GM21360 (cell line): Measurements from ENCODE around the gene ARHGEF12.

Experiments used
- ATAC-seq: cut with Tn5 transposase; IDR thresholded peaks from one replicate; pipeline ENCODE4 v1.9.1; 2021; ENCODE audit warnings: mild to moderate bottlenecking, moderate library complexity; ENCODE audit not compliant: unreplicated experiment

Gene ARHGEF12

DNA sequence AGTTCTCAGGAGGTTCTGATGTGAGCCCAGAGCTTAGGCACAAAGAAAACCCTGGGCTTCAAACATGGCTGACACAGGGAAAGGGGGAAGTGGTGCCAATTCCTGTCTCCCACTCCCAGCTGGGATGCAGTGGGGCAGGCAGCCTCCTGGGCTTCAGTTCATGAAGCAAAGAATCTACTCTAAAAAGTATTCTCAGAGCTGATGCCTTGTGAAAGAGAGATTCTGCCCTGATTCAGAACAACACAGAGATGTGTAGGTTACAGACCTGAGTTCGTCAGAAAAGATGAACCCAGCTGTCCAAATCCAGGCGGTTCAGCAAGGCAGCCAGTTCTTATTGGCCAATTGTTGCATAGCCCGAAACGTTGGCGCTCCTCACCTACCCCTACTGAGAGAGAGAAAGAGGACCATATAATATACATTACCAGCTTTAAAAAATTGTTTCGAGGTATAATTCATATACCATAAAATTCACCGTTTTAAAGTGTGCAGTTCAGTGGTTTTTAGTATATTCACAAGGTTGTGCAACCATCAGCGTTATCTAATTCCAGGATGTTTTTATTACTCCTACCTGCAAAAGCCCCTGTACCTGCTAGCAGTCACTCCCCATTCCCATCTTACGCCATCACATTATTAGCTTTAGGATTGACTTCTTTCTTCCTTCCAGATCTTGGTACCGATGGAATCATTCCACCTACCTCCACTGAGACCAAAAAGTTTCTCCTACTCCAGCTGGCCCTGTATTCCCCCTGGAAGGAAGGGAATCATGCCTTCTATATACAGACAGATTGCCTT, 18.3 kb upstream of the ARHGEF12 start:
- no peak for ATAC-seq

DNA sequence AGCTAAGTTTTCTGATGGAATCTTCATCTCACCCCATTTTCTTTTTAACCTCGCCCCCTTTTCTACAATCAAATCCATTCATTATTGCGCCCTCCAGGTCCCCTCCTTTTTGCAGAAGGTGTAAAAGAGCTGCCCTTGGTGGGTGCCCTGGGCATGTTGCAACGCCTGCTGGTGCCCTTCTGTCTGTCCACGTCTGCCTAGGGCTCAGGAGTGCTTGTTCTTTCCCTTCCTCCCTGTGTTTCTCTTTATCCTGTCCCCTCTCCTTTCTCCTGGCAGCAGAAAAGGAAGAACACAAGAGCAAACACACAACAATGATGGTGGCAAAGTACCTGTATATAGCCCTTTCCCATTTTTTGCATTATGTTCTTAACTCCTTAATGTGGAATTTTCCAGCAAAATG, 17.3 kb upstream of the ARHGEF12 start:
- ATAC-seq: no peak

DNA sequence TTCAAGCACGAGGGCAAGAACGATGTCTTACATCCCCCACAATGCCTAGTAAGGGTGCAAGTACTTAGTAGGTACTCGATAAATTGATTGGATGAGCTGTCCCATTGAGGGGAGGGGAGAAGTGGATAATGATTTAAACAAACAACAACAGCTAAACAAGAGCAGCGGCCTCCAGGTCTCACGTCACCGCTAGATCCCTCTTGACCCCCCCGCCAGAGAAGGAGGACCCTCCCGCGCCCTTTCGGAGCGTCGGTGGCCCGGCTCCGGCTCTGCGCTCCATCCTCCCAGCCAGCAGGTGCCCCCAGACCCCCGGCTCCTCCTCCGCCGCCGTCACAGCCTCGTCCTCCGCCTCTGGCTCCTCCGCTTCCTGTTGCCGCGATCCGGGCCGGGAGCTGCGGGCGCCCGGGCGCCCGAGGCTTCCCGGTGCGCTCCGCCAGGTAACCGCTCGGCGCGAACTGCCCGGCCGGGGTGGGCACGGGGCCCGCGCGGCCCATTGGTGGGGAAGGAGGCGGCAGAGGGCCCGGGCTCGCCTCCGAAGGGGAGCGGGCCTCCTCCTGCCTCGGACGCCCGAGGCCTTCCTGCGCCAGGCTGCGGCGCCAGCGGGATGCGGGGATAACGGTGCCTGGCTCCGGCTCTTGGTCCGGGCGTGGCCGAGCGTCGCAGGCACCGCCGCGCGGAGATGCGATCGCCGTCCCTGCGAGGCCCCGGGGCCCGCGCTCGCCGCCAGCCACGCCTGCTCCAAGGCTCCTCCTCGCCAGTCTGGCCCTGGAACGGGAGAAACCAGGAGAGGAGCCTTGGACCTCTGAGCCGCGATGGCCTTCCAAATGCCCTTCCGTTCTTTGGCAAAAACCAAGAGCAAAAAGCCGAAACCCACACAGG, 11.0 kb upstream of the ARHGEF12 start, which contains the start of gene TLCD5:
Gene TLCD5 (plus strand): TSS at position 368 of the 879 bp plus-strand sequence. CDS start 2,143 bp downstream, outside the sequence.
- ATAC-seq: peak; percentile 73

DNA sequence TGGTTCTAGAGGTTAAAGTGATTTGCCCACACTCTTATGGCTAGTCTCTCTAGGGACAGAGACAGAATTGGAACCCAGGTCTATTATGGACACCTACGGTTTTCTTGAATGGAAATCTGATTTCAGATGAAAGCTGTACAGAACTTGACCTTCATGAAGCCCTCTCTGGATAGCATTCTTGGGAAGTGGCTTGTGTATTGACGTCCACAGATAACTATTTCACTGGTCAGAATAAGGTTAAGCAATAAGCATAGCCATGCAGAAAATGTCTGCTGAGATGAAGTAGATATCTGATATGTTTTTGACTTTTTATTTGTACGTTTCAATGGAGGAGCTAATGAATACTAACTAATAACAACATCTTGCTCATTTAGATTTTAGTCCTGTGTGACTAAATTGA, 10.0 kb upstream of the ARHGEF12 start:
- ATAC-seq: no peak

DNA sequence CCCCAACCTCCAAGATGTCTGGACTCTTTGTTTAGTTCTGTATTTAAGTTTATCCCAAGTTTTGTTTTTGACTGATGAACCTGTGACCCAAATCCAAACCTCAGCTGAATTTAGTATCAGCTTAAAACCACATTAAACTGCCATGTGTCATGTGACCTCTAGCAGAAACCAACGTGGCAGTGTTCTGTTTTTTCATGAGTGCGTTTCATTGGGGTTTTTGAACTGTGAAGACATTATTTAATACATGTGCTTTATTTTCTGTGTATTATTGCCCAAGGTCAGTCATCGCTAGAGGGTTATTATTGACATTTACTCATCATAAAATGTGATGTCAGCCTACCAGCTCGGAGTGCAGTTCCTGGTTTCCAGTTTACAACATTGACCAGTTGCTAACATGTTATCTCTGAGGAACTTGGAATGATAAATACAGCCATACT, 9.3 kb upstream of the ARHGEF12 start:
- no peak for ATAC-seq

DNA sequence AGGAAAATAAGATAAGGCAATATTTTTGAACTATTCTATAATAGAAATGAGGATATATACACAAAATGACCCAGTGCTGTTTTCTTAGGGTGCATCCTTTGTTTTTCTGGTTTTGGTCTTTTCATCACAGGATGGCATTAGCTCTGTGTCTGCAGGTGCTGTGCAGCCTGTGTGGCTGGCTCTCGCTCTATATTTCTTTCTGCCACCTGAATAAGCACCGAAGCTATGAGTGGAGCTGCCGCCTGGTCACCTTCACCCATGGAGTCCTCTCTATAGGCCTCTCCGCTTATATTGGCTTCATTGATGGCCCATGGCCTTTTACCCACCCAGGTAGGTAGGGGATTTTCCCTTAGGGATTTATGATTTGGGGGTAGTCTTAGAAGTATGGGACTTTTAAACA, 8.9 kb upstream of the ARHGEF12 start:
- ATAC-seq: no peak

DNA sequence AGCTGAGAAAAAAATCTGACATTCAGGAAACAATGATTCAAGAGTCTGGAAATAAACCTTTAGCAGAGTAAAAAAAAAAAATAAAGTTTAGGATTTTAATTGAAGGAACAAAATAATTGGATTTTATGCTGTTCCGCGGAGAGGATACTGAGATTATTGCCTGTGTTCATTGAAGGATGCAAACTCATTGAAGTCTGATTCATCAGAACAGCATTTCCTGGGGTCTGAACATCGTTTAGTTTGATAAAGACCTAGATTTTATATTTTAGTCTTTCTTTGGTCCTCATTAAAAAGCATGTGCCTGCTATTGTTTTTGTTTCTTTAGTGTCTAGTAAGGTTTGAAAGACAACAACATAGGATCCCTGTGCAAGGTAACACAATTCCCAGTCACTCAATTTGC, 6.7 kb upstream of the ARHGEF12 start:
- ATAC-seq: no peak

DNA sequence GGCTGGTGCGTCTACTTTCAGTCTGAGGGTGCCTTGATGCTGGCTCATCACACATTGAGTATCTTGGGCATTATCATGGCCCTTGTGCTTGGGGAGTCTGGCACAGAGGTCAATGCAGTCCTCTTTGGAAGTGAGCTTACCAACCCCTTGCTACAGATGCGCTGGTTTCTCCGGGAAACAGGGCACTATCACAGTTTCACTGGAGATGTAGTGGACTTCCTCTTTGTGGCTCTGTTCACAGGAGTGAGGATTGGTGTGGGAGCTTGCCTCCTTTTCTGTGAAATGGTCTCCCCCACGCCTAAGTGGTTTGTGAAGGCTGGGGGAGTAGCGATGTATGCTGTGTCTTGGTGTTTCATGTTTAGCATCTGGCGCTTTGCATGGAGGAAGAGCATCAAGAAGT, 6.2 kb upstream of the ARHGEF12 start:
- no peak for ATAC-seq

DNA sequence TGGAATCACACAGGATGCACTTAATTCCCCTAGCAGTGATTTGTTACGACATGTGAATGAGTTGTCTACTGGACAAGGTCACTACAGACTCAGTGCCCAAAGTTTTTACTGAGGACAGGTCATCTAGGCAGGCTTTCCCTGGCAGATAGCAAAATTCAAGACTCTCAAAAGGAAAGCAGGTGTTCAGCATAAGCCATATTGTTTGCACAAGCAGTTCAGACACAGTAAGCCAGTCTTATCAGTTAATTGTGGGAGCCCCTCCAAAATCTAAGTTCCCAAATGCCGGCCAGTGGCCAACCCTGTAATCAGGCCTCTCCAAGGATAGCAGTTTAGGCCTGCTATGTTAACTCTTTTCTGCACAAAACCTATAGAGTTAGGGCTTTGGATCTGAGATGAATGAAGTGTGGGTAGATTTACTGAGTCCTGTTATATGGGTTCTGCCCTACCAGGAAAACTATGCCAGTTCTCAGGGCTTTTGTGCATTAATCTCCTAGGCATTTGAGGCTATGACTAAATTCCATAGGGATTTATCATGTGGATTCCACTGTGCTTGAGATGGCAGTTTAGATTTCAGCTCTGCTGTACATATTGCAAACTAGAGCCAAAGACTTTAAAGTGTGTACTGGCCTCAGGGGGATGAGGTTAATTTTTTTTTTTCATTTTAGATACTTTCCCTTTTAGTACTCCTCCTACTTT, 4.8 kb upstream of the ARHGEF12 start:
- no peak for ATAC-seq

DNA sequence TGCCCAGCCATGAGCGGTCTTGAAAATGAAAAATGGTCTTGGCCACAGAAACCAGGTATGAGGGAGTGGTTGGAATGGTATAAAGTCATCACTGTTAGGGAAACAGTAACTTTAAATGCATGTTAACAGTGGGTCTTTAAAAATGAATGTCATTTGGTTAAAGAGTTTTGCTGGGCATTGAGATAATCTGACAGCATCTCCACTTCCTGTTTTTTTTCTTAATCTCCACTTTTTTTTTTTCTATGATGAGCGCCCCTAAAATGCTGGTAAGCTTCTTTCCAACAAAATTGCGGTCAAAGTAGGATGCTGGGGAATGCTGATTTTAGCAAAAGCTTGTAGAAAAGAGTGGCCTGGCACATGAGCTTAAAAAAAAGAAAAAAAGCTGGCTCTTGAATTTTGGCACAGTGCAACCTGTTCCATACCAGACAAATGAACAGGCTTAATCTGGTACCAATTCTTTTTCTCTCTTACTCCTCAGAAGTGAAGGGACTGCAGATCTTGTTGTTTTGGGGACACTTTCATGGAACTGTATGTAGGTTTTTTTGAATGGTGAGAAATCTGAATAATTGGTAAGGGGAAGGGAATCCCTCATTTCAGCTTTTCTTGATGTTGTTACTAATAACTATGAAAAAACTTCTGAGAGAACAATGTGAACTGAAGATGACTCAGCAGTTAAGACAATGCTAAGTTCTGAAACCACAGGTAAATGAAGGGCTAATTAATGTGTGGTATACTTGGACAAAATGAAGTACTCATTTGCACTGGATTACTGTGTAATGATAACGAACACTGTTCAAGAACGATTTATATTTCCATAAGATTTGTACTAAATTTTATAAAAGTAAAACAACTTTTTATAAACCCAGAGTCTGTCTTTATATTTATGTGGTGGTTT, 3.1 kb upstream of the ARHGEF12 start:
- no peak for ATAC-seq

DNA sequence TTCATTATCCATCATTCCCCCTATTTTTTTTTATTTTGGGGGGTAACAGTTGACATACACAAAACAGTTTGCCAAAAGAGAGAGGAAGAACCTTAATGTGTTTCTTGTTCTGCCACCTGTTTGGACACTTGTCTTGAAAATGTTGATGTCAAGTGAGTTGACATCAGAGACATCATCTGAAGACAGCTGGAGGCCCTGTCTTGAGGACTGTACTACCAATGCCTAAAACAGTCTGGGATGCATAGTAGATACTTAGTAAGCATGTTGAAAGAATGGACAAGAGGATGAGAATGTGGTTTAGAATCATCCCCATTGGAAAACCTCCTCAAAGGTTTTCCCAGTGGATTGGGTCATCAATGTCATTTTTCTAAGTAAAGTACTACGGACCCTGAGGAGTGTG, 2.4 kb upstream of the ARHGEF12 start:
- ATAC-seq: no peak

DNA sequence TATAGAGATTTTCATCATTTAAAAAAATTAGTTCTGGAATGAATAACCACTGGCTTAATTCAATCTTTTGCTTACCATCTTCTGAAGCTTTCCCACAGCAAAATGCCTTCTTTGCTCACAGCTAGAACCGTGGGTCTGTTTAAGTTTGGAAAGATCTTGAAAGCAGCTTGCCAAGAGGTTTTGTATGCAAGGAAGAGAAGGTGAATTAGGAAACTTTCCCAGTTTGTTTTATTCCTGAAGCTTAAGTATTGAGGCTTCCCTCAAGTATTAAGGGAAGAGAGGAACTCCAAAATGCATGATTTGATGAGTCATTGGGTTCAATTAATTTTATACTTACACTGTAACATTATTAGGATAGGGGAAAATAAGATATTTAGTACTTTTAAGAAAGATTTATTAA, 1.9 kb upstream of the ARHGEF12 start:
- no peak for ATAC-seq

DNA sequence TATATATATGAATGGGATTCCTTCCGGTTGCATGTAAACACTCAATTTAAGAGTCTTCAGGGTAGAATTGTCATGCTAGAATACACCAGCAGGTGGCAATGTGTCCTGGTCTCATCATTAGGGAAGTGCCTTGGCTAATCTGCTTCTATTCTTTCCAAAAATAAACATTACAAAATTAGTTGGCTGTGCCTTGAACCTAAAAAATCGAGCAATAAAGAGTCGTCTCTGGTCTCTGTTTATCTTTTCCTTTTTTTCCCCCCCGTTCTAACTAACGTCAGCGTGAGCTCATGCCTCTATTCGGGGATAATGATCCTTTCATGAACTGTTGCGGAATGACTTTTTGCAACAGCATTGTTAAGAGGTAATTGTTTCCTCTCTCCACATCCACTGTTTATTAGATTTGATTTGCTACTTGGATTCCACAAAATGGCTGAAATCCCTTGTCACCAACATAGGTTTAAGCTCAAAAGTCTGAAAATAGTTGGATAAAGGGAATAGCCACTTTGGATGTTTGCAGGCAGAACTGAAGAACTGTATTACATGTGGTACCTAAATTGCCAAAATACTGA, 1.2 kb upstream of the ARHGEF12 start:
- ATAC-seq: no peak

DNA sequence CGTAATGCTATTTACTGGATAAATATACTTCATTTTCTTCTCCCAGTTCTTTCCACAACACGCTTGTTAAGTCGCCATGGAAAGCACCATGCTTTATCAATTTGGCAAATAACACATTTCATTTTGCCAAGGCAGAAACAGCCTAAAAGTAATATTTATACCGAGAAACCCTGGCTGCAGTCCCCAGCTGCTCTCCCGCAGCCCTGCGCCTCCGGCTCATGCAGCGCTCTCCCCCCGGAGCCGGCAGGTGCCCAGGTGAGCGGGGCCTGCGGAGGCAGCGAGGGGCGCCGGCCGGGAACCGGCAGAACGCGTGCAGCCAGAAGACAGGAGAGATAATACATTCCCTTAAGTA, 681 bp upstream of the ARHGEF12 start:
- peak; percentile 15 for ATAC-seq

DNA sequence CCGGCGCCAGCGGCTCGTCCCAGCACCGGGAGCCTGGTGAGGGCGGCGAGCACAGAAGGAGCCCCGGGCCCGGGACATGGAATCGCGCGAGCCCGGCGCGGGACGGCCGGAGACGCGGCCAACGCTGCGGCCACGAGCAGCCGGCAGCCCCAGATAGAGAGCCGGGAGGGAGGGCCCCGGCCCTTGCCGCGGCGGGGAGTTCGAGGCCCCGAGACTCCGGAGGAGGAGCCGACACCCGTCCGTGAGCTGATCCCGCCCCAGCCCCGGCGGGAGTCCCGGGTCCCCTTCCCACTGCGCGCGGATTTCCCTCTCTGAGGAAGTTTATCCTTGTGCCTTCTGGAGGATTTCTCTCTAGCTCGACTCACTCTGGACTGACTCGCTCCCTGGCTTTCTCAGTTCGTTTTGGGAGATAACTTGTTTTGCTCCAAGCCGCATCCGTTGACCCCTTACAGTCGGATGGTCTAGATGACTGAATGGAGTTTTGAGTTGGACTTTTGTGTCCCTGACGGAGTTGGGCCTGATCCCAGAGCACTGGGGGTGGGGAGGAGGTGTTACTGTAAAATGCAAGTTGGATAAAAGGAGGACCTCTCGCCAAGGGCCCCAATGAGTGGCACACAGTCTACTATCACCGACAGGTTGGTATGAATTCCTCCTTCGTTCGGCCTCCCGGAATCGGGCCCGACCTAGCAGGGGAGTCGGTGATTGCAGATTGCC, 585 bp downstream of the ARHGEF12 start:
- ATAC-seq: peak; percentile 29

DNA sequence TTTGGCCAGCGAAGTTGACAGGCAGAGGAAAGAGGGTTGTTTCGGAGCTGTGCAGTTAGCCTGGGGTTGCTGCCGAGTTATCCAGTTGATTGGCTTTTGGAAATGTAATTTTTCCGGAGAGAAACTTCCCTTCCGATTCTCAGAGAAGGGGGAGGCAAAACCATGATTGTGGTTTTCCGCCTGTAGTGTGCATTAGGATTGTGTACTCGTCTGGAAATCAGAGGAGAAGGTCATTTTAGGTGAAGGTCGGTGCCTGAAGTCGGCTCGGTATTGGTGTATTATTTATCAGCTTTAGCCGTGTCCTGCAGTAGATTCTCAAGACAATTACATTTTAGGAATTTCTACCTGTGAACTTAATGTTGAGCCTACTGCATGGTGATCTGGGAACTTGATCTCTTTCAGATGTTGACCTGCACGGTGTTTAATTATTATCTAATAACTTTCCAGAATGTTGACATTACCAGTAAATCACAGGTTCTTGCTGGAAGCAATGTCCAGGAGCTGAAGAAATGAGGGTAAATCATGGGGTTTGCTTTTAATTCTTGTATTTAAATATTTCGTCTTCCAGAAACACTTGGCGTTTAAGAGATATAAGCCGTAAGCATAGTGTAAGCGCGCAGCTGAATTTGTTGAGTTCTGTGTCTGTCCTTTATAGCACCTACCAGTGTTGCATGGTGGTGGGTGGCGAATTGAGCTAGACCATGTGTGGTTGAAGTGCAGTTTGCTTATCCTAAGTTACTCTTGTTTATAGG, 1.3 kb downstream of the ARHGEF12 start:
- no peak for ATAC-seq

DNA sequence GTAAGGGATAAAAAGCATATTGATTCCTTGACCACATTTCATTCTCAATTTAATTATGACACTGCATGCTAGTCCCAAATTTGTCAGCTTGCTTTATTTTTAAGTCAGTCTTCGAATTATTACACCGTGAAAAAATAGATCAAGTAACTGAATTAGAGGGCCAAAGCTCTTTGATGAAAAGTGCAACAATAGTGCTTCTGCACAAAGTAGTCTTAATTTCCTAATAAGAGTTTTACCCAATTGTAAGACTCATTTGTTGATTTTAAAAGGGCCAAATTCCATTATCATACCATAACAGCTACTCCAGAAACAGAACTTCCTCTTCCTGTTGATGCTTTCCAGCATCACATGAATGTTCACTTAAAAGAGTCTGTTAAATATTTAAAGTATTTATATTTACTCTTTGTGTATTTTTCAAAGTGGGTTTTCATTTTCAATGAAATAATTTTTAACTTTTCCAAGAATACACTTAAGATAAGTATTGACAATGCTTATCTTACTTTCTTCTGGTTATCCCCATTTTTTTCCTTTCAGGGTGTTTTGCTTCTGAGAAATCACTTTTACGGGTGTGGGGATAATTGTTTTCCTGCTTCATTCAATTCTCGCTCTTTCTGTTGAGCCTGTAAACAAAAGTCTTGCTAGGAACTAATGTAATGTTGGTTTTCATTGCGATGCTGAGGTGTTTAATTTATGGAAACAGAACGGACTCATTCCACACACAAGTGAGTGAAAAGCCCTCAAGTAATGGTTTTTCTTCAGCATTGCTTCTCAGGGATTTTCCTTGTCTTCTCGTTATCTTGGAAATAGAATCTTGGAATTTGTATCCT, 2.1 kb downstream of the ARHGEF12 start:
- ATAC-seq: no peak

DNA sequence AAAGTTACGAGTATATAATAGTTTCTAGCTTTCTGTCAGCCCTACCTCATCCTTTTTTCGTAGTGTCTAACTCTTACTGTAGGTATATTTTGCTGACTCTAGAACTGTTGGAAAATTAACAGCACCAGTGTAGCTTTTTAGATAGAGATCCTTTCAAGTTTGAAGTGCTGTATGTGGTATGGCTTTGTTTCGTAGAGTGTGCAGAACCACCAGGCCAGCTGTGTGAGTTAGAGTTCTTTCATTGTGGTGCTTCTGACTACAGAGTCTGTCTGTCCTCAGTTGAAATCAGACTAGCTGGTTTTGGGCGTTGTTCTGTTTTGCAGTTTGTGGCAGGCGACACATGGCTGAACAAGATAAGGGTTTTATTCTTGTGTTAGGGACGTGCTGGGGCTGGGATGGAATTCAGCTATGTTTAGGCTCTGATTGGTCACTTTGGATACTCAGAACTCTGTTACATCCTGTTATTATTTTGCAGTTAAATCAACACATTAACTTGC, 3.2 kb downstream of the ARHGEF12 start:
- no peak for ATAC-seq
